RPMI8226 (cell line): ENCODE measurements around the gene CDH16.
A peak's percentile ranks its signal among the peaks of the same experiment; 100 is the strongest.
"Not testable (repeated sequence)": the region's sequence is repeated elsewhere in the genome, so short reads cannot be mapped to it uniquely, and the experiment has no call there.

Source experiments
- DNase-seq: peaks from one replicate; pipeline ENCODE4 v3.0.0-alpha.2; 2015

Gene CDH16, protein sequence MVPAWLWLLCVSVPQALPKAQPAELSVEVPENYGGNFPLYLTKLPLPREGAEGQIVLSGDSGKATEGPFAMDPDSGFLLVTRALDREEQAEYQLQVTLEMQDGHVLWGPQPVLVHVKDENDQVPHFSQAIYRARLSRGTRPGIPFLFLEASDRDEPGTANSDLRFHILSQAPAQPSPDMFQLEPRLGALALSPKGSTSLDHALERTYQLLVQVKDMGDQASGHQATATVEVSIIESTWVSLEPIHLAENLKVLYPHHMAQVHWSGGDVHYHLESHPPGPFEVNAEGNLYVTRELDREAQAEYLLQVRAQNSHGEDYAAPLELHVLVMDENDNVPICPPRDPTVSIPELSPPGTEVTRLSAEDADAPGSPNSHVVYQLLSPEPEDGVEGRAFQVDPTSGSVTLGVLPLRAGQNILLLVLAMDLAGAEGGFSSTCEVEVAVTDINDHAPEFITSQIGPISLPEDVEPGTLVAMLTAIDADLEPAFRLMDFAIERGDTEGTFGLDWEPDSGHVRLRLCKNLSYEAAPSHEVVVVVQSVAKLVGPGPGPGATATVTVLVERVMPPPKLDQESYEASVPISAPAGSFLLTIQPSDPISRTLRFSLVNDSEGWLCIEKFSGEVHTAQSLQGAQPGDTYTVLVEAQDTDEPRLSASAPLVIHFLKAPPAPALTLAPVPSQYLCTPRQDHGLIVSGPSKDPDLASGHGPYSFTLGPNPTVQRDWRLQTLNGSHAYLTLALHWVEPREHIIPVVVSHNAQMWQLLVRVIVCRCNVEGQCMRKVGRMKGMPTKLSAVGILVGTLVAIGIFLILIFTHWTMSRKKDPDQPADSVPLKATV

DNA sequence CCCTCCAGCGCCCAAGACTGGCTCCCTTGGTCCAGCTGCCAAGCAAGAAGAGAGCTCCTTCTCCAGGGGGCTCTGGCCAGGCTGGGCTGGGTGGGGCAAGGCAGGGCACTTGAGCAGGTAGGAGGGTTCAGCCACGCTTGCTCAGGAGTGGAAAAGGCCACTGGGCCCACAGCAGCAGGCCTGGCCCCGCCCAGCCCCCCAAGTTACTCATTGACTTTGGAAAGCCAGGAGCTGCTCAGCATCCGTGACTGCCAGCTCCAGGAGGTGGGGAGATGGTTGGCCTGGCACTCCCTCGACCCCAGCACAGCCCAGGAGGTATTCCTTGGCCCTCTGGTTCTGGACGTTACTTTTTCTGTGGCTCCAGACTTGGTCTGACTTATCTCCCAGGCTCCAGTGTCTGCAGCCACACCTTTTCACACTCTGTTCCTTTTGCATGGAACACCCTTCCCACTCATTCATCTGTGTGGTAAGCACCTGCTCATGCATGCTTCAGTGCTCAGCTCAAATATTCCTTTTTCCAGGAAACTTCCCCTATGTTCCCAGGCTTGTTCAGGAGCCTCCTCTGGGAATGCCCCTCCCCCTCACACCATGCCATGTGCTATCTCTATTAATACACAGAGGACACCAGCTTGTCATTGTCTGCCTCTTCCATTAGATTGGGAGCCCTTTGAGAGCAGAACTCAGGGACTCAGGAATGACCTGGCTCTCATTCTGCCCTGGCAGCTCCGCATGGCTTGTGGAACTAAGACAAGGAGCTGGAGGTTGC lies at the start of gene CDH16:
Gene CDH16, minus strand, starts transcription at position 83 of the 766 bp plus-strand sequence. CDS start 820 bp downstream, outside the sequence.
- no peak for DNase-seq

DNA sequence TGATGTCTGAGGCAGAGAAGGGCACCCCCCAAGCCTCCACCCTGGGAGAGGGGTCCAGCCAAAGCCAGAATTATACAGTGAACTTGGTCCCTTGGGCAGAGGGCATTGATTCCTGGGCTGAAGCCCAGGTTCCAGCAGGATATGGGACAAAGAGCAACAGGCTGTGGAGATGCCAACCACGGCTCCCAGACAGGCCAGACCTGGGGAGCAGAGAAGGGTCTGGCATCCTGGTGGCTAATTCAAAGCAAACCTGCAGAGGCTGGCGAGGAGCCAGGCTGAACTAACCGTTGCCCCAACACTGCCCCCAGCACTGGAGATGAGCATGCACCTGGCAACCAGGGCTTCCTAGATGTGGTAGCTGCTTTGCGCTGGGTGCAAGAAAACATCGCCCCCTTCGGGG lies 45.4 kb upstream of the CDH16 start:
- DNase-seq = peak; percentile 82

DNA sequence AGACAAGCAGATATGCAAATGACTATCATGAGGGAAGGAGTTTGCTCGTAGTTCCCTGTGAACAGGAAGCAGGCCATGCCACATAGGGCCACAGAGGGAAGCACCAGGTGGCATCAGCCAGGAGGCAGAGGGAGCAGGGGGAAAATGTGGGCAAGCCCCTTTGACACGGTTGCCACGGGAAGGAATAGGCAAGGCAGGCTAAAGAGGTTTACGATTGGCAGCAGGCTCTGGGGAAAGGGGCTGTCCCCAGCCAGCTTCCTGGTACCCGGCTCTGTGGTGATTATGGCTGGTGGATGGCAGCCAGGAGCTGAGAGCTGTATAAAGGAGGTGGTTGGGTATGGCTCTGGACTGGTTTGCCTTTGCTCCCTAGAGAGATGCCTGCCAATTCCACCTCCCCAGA lies 43.2 kb upstream of the CDH16 start:
- no peak for DNase-seq

DNA sequence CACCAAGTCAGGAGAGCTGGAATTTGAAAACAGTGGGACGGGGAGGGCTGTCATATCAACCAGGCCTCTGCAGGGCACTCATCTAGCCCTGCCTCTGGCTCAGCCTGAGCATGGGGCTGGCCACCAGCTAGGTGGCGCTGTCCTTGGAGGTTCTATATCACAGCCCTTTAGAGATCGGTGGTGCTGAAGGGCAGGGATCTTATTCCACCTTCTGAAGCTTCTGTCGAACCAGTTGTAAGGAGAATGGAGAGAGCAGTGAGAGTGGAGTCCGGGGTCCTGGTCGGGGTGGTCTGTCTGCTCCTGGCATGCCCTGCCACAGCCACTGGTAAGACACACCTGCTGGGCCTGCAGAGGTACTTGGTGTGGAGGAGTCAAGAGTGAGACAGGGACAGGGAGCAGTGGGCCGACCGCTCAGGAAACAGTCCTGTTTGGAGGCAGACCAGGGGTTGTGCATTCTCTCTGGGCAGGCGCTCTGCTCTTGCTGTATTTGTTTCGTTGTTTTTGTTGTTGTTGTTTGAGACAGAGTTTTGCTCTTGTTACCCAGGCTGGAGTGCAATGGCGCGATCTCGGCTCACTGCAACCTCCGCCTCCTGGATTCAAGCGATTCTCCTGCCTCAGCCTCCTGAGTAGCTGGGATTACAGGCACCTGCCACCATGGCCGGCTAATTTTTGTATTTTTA lies 42.5 kb upstream of the CDH16 start, which contains the start of gene CES3:
Gene CES3, plus strand, starts transcription at position 202 of the 680 bp plus-strand sequence. Its CDS starts 42 bp downstream, at position 244.
- DNase-seq = peak; percentile 88

DNA sequence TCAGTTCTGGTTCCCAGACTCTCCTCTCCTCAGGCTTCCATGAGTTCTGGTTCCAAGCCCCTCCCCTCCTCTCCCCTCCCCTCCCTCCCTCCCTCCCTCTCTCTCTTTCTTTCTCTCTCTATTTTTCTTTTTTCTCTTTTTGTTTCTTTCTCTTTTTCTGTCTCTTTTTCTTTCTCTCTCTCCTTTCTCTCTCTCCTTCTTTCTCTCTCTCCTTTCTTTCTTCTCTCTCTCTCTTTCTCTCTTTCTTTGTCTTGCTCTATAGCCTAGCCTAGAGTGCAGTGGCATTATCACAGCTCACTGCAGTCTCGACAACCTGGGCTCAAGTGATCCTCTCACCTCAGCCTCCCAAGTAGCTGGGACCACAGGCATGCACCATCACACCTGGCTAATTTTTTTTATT lies 41.6 kb upstream of the CDH16 start:
- no peak for DNase-seq

- peak; percentile 45 for DNase-seq
Observed at GRCh38 chr16:66959704-66960161, 41.0 kb upstream of the CDH16 start.

- DNase-seq = no peak
Observed at GRCh38 chr16:66958857-66959703, 40.4 kb upstream of the CDH16 start.

DNA sequence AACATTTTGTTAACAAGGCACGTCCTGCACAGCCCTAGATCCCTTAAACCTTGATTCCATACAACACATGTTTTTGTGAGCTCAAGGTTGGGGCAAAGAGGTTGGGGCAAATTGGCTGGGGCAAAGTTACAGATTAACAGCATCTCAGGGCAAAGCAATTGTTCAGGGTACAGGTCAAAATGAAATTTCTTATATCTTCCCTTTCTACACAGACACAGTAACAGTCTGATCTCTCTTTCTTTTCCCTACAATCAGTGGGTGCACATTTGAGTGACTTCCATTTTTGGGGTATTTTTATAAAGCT lies 37.4 kb upstream of the CDH16 start:
- not testable (repeated sequence) for DNase-seq

DNA sequence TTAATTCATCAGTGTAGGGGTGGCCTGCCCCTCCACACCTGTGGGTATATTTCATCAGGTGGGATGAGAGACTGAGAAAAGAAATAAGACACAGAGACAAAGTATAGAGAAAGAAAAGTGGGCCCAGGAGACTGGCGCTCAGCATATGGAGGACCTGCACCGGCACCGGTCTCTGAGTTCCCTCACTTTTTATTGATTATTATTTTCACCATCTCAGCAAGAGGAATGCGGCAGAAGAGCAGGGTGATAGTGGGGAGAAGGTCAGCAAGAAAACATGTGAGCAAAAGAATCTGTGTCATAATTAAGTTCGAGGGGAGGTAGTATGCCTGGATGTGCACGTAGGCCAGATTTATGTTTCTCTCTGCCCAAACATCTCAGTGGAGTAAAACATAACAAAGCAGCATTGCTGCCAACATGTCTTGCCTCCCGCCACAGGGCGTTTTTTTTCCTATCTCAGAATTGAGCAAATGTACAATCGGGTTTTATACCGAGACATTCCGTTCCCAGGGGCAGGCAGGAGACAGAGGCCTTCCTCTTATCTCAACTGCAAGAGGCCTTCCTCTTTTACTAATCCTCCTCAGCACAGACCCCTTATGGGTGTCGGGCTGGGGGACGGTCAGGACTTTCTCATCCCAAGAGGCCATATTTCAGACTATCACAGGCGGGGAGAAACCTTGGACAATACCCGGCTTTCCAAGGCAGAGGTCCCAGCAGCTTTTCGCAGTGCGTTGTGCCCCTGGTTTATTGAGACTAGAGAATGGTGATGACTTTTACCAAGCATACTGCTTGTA lies 36.9 kb upstream of the CDH16 start:
- not testable (repeated sequence) for DNase-seq

DNA sequence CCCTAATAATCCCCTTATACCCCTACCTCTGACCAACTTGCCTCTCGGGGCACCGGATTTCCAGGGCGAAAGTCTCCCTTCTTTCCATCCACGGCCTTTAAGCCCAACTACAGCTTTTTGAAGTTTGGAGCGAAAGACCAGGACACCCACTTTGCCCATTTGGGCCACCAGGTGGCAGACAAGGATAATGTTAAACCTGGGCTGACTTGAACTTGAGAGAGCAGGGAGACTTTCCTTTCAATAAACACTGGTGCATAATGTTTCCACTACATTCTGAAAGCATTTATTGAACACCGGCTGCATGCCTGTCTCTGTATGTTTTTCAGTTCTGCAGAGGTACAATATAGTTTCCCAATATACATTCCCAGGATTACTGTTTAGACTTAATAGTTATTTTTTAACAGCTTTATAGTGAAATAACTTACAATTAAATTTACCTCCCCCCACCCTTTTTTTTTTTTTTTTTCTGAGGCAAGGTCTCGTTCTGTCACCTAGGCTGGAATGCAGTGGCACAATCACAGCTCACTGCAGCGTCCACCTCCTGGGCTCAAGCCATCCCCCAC lies 35.5 kb upstream of the CDH16 start:
- peak; percentile 86 for DNase-seq

GRCh38 chr16:66953462-66954096 lies 34.9 kb upstream of the CDH16 start:
- DNase-seq = no peak

GRCh38 chr16:66952430-66953110 lies 33.9 kb upstream of the CDH16 start:
- DNase-seq = no peak

DNA sequence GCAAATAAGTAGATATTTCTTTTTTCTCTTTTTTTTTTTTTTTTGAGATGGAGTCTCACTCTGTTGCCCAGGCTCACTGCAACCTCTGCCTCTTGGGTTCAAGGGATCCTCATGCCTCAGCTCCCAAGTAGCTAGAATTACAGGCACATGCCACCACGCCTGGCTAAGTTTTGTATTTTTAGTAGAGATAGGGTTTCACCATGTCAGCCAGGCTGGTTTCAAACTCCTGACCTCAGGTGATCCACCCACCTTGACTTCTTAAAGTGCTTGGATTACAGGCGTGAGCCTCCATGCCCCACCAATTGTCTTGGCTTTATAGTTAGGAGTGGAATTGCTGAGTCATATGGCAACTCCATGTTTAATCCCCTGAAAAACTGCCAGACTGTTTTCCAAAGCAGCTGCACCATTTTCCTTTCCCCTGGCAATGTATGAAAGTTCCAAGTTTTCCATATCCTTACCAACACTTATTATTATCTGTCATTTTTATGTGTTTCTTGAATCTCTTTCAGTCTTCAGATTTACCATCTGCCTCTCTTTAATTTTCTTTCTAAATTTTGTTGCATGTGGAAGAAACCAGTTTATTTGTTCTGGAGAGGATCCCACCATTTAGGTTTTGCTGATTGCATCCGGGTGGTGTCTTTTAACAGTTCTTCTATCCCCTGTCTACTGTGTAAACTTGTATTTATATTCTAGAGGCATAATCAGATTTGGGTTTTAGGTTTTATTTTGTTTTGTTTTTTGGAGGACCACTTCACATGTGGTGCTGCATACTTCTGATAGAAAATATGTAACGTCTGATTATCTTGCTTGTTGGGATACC lies 32.5 kb upstream of the CDH16 start:
- no peak for DNase-seq

DNA sequence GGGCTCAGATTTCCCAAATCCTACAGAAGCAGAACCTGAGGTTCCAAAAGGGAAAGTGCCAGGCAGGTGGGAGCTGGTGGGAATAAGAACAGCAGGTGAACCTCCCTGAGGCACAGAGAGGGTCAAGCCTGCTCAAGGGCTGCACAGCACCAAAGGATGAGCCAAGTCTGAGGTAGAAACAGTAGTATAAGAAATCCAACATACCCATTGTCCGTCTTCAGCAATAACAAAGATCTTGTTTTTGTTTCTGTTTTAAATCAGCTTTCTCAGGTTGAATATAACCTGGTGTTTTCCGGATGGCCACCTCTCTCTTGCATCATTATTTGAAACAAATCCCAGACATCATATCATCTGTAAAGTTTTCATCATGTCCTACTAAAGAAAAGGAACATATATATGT lies 31.8 kb upstream of the CDH16 start:
- DNase-seq = no peak

GRCh38 chr16:66949472-66949871 lies 30.8 kb upstream of the CDH16 start:
- DNase-seq = no peak

- no peak for DNase-seq
Observed at GRCh38 chr16:66948837-66949225, 30.1 kb upstream of the CDH16 start.

- no peak for DNase-seq
Observed at GRCh38 chr16:66948134-66948836, 29.6 kb upstream of the CDH16 start.
